GM10266 (cell line): ENCODE data around the gene TOX4.
A peak's percentile ranks its signal among the peaks of the same experiment; 100 is the strongest.

Experiments used
- DNase-seq: peaks from one replicate; pipeline ENCODE4 v3.0.0; 2012; ENCODE audit errors: extremely low spot score
- CTCF ChIP-seq: IDR thresholded peaks from 2 replicates; pipeline ENCODE4 v1.5.1; 2012; ENCODE audit warnings: mild to moderate bottlenecking, low read depth; ENCODE audit not compliant: control insufficient read depth, insufficient read depth; ENCODE audit errors: missing control alignments

Gene TOX4

GRCh38 chr14:21476523-21476924 is 471 bp upstream of the TOX4 start:
- no peak for TF ChIP-seq CTCF
- no peak for DNase-seq

GRCh38 chr14:21486640-21487087 is 9.7 kb downstream of the TOX4 start:
- TF ChIP-seq CTCF: no peak

GRCh38 chr14:21494902-21495762 is 18.1 kb downstream of the TOX4 start:
- no peak for TF ChIP-seq CTCF
- DNase-seq: no peak

More at GRCh38 chr14:21486640-21487087, 9.7 kb downstream of the TOX4 start:
- no peak for DNase-seq

GRCh38 chr14:21496453-21496852 is 19.5 kb downstream of the TOX4 start:
- TF ChIP-seq CTCF: no peak

GRCh38 chr14:21498540-21499526 is 21.8 kb downstream of the TOX4 start:
- peak; percentile 33 for TF ChIP-seq CTCF
- peak; percentile 37 for DNase-seq

More at GRCh38 chr14:21496453-21496852, 19.5 kb downstream of the TOX4 start:
- DNase-seq: no peak

- no peak for DNase-seq
- no peak for TF ChIP-seq CTCF
Observed at GRCh38 chr14:21501568-21501967, 24.6 kb downstream of the TOX4 start.
